Upper lobe of left lung (tissue), 6 donors: ENCODE measurements around the gene MARS1. TPM values are rescaled to one million over a fixed set of nuclear protein-coding genes. Genes with fewer than 3 reads are reported as not detected.

Experiments used
- ATAC-seq, 2 donors: fragments of 200-7000 bp; cut with Tn5 transposase; one replicate each; pipeline ENCODE4 v1.9.1; 2022; ENCODE audit warnings: mild to moderate bottlenecking in 2 of 2, moderate library complexity in 2 of 2; ENCODE audit not compliant: low FRiP score in 2 of 2
- DNase-seq, 2 donors: peaks; one replicate each; pipeline ENCODE4 v3.0.0-alpha.2; 2019 to 2020
- H3K27ac ChIP-seq, 4 donors: fragments of 200-600 bp; sonication (generic); one replicate each; pipeline ENCODE4 v1.5.1; 2016 to 2019
- H3K27me3 ChIP-seq, 4 donors: fragments of 200-600 bp; sonication (generic); one replicate each; pipeline ENCODE4 v1.5.1; 2017 to 2019
- H3K36me3 ChIP-seq, 4 donors: fragments of 200-600 bp; sonication (generic); one replicate each; pipeline ENCODE4 v1.5.1; 2016 to 2019
- H3K4me1 ChIP-seq, 4 donors: fragments of 200-600 bp; sonication (generic); one replicate each; pipeline ENCODE4 v1.5.1; 2018 to 2019
- H3K4me3 ChIP-seq, 4 donors: fragments of 200-600 bp; sonication (generic); one replicate each; pipeline ENCODE4 v1.5.1; 2017 to 2019; ENCODE audit warnings: mild to moderate bottlenecking in 2 of 4, moderate library complexity in 1 of 4
- H3K9me3 ChIP-seq, 4 donors: fragments of 200-600 bp; sonication (generic); one replicate each; pipeline ENCODE4 v1.5.1; 2018 to 2019
- CTCF ChIP-seq, 6 experiments: fragments of 450-650 bp in 4 of 6; fragments of 200-600 bp in 2 of 6; sonication (generic) in 2 of 6; IDR thresholded peaks; one replicate each; pipeline ENCODE4 v1.5.1; 2016 to 2019; ENCODE audit warnings: antibody characterized with exemption in 6 of 6
- EP300 ChIP-seq, 4 donors: sonication (generic); formaldehyde crosslinking; IDR thresholded peaks; one replicate each; pipeline ENCODE4 v1.5.1; 2017; ENCODE audit warnings: antibody characterized with exemption in 4 of 4, control low read depth in 2 of 4
- POLR2A ChIP-seq, 4 donors: fragments of 450-650 bp; IDR thresholded peaks; one replicate each; pipeline ENCODE4 v1.5.1; 2016 to 2017; ENCODE audit warnings: antibody characterized with exemption in 4 of 4, mild to moderate bottlenecking in 2 of 4
- POLR2AphosphoS5 ChIP-seq, 2 donors: sonication (generic); formaldehyde crosslinking; IDR thresholded peaks; one replicate each; pipeline ENCODE4 v1.5.1; 2017; ENCODE audit warnings: antibody characterized with exemption in 2 of 2
- WGBS, 2 donors: methylation state at CpG; one replicate each; pipeline ENCODE4 v1.1.5; 2017 to 2018; 5-methylcytosine and 5-hydroxymethylcytosine counted together
- total RNA-seq, 6 donors: library from RNA; depleted of rRNA in 4 of 6; stranded (reverse); fragments of >200 nt in 4 of 6; gene quantifications; one replicate each; pipeline versions ENCODE4 v1.1.0 to v1.2.1, GENCODE V29; 2016 to 2021
- donor health status: DM: no; HTN: no; CAD: no; lungs with moderate emphysema.
- donor health status: DM: no; HTN: yes; CAD: no; lungs with severe emphysema.

Gene MARS1
- total RNA-seq, 6 donors from 2014 or later: 73.9 to 189 (median 101) TPM

GRCh38 chr12:57520053-57520818 lies 32.4 kb downstream of the MARS1 start, which contains the start of gene DDIT3:
DDIT3 (minus strand) TSS chr12:57520514; CDS start chr12:57517406, 3,108 bp downstream.
- Histone ChIP-seq H3K9me3 (no peaks in the 10 kb centered on the region), H3K36me3 (peaks cover 21 to 47% (median 31%) of the 10 kb centered on the region in 4 donors), H3K27ac (peak within 1 kb of the TSS; percentile 96 to 99 (median 98)), H3K4me1 (peaks cover 50 to 68% (median 55%) of the 10 kb centered on the region in 4 donors), H3K4me3 (peak within 1 kb of the TSS; percentile 74 to 91 (median 83)), H3K27me3 (no peaks in the 10 kb centered on the region)
- TF ChIP-seq POLR2AphosphoS5 (IDR thresholded peaks at IDR 0.05) (peak; percentile 99), CTCF (IDR thresholded peaks at IDR 0.05) (no peak), EP300 (IDR thresholded peaks at IDR 0.05) (peak in 2 of 4 donors; percentile 74 to 85), POLR2A (IDR thresholded peaks at IDR 0.05) (peak; percentile 79 to 100 (median 100))
- WGBS, 2 donors: 0 to 1% methylated on average over 26 to 44 of the region's 52 CpGs
- ATAC-seq (peak; percentile 93 to 96), DNase-seq (peak; percentile 99)

GRCh38 chr12:57521525-57522010 lies 33.7 kb downstream of the MARS1 start:
- Histone ChIP-seq H3K4me3 (peak overlapping the region in 3 of 4 donors; percentile 79 to 94 (median 79)), H3K36me3 (peaks cover 16 to 47% (median 32%) of the 10 kb centered on the region in 4 donors), H3K4me1 (peaks cover 50 to 77% (median 58%) of the 10 kb centered on the region in 4 donors), H3K27ac (peak overlapping the region; percentile 96 to 99 (median 98)), H3K27me3 (no peaks in the 10 kb centered on the region), H3K9me3 (no peaks in the 10 kb centered on the region)
- peak in 1 of 2 donors; percentile 64 for DNase-seq
- 44 to 54% methylated on average over 17 of the region's 17 CpGs for WGBS, 2 donors
- no peak for ATAC-seq
- TF ChIP-seq POLR2A (IDR thresholded peaks at IDR 0.05): no peak

GRCh38 chr12:57522011-57522886 lies 34.4 kb downstream of the MARS1 start, which contains the start of gene MBD6:
MBD6 (plus strand) TSS chr12:57522824; CDS start chr12:57524304, 1,480 bp downstream.
- H3K27me3 ChIP-seq: no peaks in the 10 kb centered on the region
- peak; percentile 93 to 99 for DNase-seq
- peak within 1 kb of the TSS; percentile 96 to 99 (median 98) for H3K27ac ChIP-seq
- peak; percentile 69 to 70 for ATAC-seq
- peaks cover 50 to 70% (median 57%) of the 10 kb centered on the region in 4 donors for H3K4me1 ChIP-seq
- TF ChIP-seq EP300 (IDR thresholded peaks at IDR 0.05) (peak in 1 of 4 donors; percentile 53), POLR2A (IDR thresholded peaks at IDR 0.05) (peak in 3 of 4 donors; percentile 46 to 62 (median 50)), POLR2AphosphoS5 (IDR thresholded peaks at IDR 0.05) (peak; percentile 85 to 88), CTCF (IDR thresholded peaks at IDR 0.05) (no peak)
- H3K36me3 ChIP-seq: peaks cover 18 to 47% (median 32%) of the 10 kb centered on the region in 4 donors
- H3K9me3 ChIP-seq: no peaks in the 10 kb centered on the region
- WGBS, 2 donors: 2 to 3% methylated on average over 2 to 12 of the region's 57 CpGs
- peak within 1 kb of the TSS; percentile 79 to 94 (median 86) for H3K4me3 ChIP-seq

- Histone ChIP-seq H3K27me3 (no peaks in the 10 kb centered on the region), H3K9me3 (no peaks in the 10 kb centered on the region), H3K4me1 (peaks cover 45 to 62% (median 49%) of the 10 kb centered on the region in 4 donors), H3K27ac (peak overlapping the region; percentile 96 to 99 (median 98)), H3K4me3 (peak overlapping the region; percentile 79 to 94 (median 86)), H3K36me3 (peaks cover 26 to 47% (median 36%) of the 10 kb centered on the region in 4 donors)
- TF ChIP-seq EP300 (IDR thresholded peaks at IDR 0.05) (no peak), POLR2AphosphoS5 (IDR thresholded peaks at IDR 0.05) (no peak), POLR2A (IDR thresholded peaks at IDR 0.05) (peak in 1 of 4 donors; percentile 57), CTCF (IDR thresholded peaks at IDR 0.05) (peak in 1 of 6 experiments; percentile 12)
- ATAC-seq (peak in 1 of 2 donors; percentile 4), DNase-seq (peak in 1 of 2 donors; percentile 73)
- WGBS, 2 donors: 0% methylated on average over 14 to 23 of the region's 38 CpGs
Measured at GRCh38 chr12:57522887-57523705, 35.2 kb downstream of the MARS1 start.
